ENCODE measurements around the gene IFNG.

IFNG gene

GRCh38 chr12:68139001-68139400 lies 20.5 kb downstream of the IFNG start:
- H3K36me3 ChIP-seq (ENCODE audit: insufficient read depth, low read length) = no peaks in the 10 kb centered on the region
- no peaks in the 10 kb centered on the region for H3K9me3 ChIP-seq (ENCODE audit: low read length)
- no peaks in the 10 kb centered on the region for H3K4me1 ChIP-seq (ENCODE audit: insufficient read depth, low read length, severe bottlenecking)
- H3K9ac ChIP-seq (ENCODE audit: low read length) = no peak overlapping the region
- no peaks in the 10 kb centered on the region for H3K27me3 ChIP-seq (ENCODE audit: insufficient read depth, low read length)
- no peaks in the 10 kb centered on the region for H3K79me2 ChIP-seq (ENCODE audit: insufficient read depth, low read length)
- H2AFZ ChIP-seq (ENCODE audit: low read length) = no peak overlapping the region
- no peak overlapping the region for H3K4me2 ChIP-seq (ENCODE audit: low read length)
- H3K9me2 ChIP-seq (ENCODE audit: low read depth, low read length) = no peaks in the 10 kb centered on the region
- H3K27ac ChIP-seq (ENCODE audit: low read depth, low read length, poor library complexity, severe bottlenecking) = no peak overlapping the region
- H3F3A ChIP-seq (ENCODE audit: insufficient read depth, low read length) = no peaks in the 10 kb centered on the region
- TF ChIP-seq, protein P1, sequence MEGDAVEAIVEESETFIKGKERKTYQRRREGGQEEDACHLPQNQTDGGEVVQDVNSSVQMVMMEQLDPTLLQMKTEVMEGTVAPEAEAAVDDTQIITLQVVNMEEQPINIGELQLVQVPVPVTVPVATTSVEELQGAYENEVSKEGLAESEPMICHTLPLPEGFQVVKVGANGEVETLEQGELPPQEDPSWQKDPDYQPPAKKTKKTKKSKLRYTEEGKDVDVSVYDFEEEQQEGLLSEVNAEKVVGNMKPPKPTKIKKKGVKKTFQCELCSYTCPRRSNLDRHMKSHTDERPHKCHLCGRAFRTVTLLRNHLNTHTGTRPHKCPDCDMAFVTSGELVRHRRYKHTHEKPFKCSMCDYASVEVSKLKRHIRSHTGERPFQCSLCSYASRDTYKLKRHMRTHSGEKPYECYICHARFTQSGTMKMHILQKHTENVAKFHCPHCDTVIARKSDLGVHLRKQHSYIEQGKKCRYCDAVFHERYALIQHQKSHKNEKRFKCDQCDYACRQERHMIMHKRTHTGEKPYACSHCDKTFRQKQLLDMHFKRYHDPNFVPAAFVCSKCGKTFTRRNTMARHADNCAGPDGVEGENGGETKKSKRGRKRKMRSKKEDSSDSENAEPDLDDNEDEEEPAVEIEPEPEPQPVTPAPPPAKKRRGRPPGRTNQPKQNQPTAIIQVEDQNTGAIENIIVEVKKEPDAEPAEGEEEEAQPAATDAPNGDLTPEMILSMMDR (IDR thresholded peaks at IDR 0.05; ENCODE audit: low read length) = no peak
- no peak for TF ChIP-seq EZH2 (IDR thresholded peaks at IDR 0.05; ENCODE audit: borderline replicate concordance, low read length)
- H3K4me3 ChIP-seq (ENCODE audit: low read depth, low read length, poor library complexity, severe bottlenecking) = no peak overlapping the region
- no peaks in the 10 kb centered on the region for H4K20me1 ChIP-seq (ENCODE audit: insufficient read depth, low read length)

GRCh38 chr12:68138480-68138879 lies 21.1 kb downstream of the IFNG start:
- Histone ChIP-seq H3K4me3 (ENCODE audit: low read depth, low read length, poor library complexity, severe bottlenecking) (no peak overlapping the region), H3F3A (ENCODE audit: insufficient read depth, low read length) (no peaks in the 10 kb centered on the region), H3K27ac (ENCODE audit: low read depth, low read length, poor library complexity, severe bottlenecking) (no peak overlapping the region), H3K9me2 (ENCODE audit: low read depth, low read length) (no peaks in the 10 kb centered on the region), H3K79me2 (ENCODE audit: insufficient read depth, low read length) (no peaks in the 10 kb centered on the region), H3K27me3 (ENCODE audit: insufficient read depth, low read length) (no peaks in the 10 kb centered on the region), H3K36me3 (ENCODE audit: insufficient read depth, low read length) (no peaks in the 10 kb centered on the region), H2AFZ (ENCODE audit: low read length) (no peak overlapping the region), H3K9me3 (ENCODE audit: low read length) (no peaks in the 10 kb centered on the region), H3K4me2 (ENCODE audit: low read length) (no peak overlapping the region), H4K20me1 (ENCODE audit: insufficient read depth, low read length) (no peaks in the 10 kb centered on the region), H3K9ac (ENCODE audit: low read length) (no peak overlapping the region), H3K4me1 (ENCODE audit: insufficient read depth, low read length, severe bottlenecking) (no peaks in the 10 kb centered on the region)
- no peak for TF ChIP-seq EZH2 (IDR thresholded peaks at IDR 0.05; ENCODE audit: borderline replicate concordance, low read length)
- TF ChIP-seq, protein P1 (IDR thresholded peaks at IDR 0.05; ENCODE audit: low read length) = no peak

GRCh38 chr12:68137335-68137830 lies 22.2 kb downstream of the IFNG start:
- no peak overlapping the region for H3K4me3 ChIP-seq (ENCODE audit: low read depth, low read length, poor library complexity, severe bottlenecking)
- TF ChIP-seq, protein P1 (IDR thresholded peaks at IDR 0.05; ENCODE audit: low read length) = no peak
- no peak for TF ChIP-seq EZH2 (IDR thresholded peaks at IDR 0.05; ENCODE audit: borderline replicate concordance, low read length)
- no peaks in the 10 kb centered on the region for H4K20me1 ChIP-seq (ENCODE audit: insufficient read depth, low read length)
- no peaks in the 10 kb centered on the region for H3K27me3 ChIP-seq (ENCODE audit: insufficient read depth, low read length)
- H3K9me3 ChIP-seq (ENCODE audit: low read length) = no peaks in the 10 kb centered on the region
- H3K9me2 ChIP-seq (ENCODE audit: low read depth, low read length) = no peaks in the 10 kb centered on the region
- no peaks in the 10 kb centered on the region for H3K4me1 ChIP-seq (ENCODE audit: insufficient read depth, low read length, severe bottlenecking)
- H3K9ac ChIP-seq (ENCODE audit: low read length) = no peak overlapping the region
- H2AFZ ChIP-seq (ENCODE audit: low read length) = no peak overlapping the region
- H3K27ac ChIP-seq (ENCODE audit: low read depth, low read length, poor library complexity, severe bottlenecking) = no peak overlapping the region
- no peak overlapping the region for H3K4me2 ChIP-seq (ENCODE audit: low read length)
- H3K36me3 ChIP-seq (ENCODE audit: insufficient read depth, low read length) = no peaks in the 10 kb centered on the region
- H3K79me2 ChIP-seq (ENCODE audit: insufficient read depth, low read length) = no peaks in the 10 kb centered on the region
- H3F3A ChIP-seq (ENCODE audit: insufficient read depth, low read length) = no peaks in the 10 kb centered on the region
